ENCODE measurements around the gene DOCK6. TPM values are rescaled to one million over a fixed set of nuclear protein-coding genes. Genes with fewer than 3 reads are reported as not detected.
A peak's percentile ranks its signal among the peaks of the same experiment; 100 is the strongest.

DOCK6 gene
- total RNA-seq, 1 donor, result 21.2 TPM

GRCh38 chr19:11242864-11243797 lies 19.2 kb downstream of the DOCK6 start:
- peak; percentile 71 for DNase-seq (ENCODE audit: low read depth)
- TF ChIP-seq, protein P1, sequence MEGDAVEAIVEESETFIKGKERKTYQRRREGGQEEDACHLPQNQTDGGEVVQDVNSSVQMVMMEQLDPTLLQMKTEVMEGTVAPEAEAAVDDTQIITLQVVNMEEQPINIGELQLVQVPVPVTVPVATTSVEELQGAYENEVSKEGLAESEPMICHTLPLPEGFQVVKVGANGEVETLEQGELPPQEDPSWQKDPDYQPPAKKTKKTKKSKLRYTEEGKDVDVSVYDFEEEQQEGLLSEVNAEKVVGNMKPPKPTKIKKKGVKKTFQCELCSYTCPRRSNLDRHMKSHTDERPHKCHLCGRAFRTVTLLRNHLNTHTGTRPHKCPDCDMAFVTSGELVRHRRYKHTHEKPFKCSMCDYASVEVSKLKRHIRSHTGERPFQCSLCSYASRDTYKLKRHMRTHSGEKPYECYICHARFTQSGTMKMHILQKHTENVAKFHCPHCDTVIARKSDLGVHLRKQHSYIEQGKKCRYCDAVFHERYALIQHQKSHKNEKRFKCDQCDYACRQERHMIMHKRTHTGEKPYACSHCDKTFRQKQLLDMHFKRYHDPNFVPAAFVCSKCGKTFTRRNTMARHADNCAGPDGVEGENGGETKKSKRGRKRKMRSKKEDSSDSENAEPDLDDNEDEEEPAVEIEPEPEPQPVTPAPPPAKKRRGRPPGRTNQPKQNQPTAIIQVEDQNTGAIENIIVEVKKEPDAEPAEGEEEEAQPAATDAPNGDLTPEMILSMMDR (IDR thresholded peaks at IDR 0.05; ENCODE audit: insufficient read depth, low read depth, low read length), result peak; percentile 57
- no peak overlapping the region for H3K4me3 ChIP-seq (ENCODE audit: low read depth, low read length)

GRCh38 chr19:11242025-11242424 lies 20.3 kb downstream of the DOCK6 start:
- no peak overlapping the region for H3K4me3 ChIP-seq (ENCODE audit: low read depth, low read length)
- TF ChIP-seq, protein P1 (IDR thresholded peaks at IDR 0.05; ENCODE audit: insufficient read depth, low read depth, low read length), result no peak
- DNase-seq (ENCODE audit: low read depth), result no peak

GRCh38 chr19:11240008-11240444 lies 22.3 kb downstream of the DOCK6 start:
- TF ChIP-seq, protein P1 (IDR thresholded peaks at IDR 0.05; ENCODE audit: insufficient read depth, low read depth, low read length), result no peak
- H3K4me3 ChIP-seq (ENCODE audit: low read depth, low read length), result no peak overlapping the region
- DNase-seq (ENCODE audit: low read depth), result no peak

DNA sequence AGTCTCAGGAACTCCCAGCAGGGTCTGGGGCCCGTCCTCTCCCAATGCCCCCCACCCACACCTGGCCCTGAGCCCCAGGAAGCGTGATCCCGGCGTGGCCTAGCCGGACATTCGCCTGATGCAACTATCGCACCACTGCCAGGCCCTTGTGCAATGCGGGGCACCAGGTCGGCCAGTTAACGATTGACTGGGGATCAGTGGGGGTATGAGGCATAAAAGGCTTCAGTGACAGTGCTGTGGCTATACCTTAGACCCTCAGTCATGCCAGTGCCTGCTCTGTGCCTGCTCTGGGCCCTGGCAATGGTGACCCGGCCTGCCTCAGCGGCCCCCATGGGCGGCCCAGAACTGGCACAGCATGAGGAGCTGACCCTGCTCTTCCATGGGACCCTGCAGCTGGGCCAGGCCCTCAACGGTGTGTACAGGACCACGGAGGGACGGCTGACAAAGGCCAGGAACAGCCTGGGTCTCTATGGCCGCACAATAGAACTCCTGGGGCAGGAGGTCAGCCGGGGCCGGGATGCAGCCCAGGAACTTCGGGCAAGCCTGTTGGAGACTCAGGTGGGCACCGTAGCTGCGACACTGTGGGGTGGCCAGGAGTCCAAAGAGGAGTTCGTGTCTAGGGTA lies 22.8 kb downstream of the DOCK6 start, which contains the start of gene ANGPTL8:
Gene ANGPTL8, plus strand, starts transcription at position 243 of the 624 bp plus-strand sequence. Its CDS starts 19 bp downstream, at position 262.
- DNase-seq (ENCODE audit: low read depth), result no peak
- TF ChIP-seq, protein P1 (IDR thresholded peaks at IDR 0.05; ENCODE audit: insufficient read depth, low read depth, low read length), result no peak
- no peak within 1 kb of the TSS for H3K4me3 ChIP-seq (ENCODE audit: low read depth, low read length)

DNA sequence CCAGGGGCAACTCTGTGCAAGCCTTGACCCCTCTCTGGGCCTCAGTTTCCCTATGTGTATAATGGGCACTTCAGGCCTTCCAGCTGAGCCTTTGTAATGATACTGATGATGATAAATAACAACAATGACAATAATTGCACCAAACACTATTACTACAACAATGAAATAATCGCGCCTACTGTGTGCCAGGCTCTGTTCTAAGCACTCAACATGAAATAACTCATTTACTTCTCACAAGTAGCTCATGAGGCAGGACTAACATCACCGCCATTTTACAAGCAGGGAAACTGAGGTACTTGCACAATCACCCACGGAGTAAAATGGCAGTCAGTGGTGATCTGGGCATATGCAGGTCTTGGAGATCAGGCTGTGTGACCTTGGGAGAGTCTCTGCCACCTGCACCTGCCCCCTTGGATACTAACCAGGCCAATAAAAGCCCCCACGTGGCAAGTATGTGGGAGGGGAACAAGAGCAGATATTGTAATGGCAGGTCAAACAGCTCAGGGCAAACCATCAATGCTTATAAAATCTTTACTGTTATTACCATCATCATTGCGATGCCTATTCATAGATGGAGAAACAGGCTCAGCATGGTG lies 23.4 kb downstream of the DOCK6 start:
- TF ChIP-seq, protein P1 (IDR thresholded peaks at IDR 0.05; ENCODE audit: insufficient read depth, low read depth, low read length), result no peak
- H3K4me3 ChIP-seq (ENCODE audit: low read depth, low read length), result no peak overlapping the region
- DNase-seq (ENCODE audit: low read depth), result no peak

- TF ChIP-seq, protein P1 (IDR thresholded peaks at IDR 0.05; ENCODE audit: insufficient read depth, low read depth, low read length), result no peak
- no peak for DNase-seq (ENCODE audit: low read depth)
- H3K4me3 ChIP-seq (ENCODE audit: low read depth, low read length), result no peak overlapping the region
These were observed 24.3 kb downstream of the DOCK6 start for GRCh38 chr19:11238041-11238440.

Data from fibroblast of villous mesenchyme (primary cell).